ENCODE measurements around the gene XPNPEP1.

DNA sequence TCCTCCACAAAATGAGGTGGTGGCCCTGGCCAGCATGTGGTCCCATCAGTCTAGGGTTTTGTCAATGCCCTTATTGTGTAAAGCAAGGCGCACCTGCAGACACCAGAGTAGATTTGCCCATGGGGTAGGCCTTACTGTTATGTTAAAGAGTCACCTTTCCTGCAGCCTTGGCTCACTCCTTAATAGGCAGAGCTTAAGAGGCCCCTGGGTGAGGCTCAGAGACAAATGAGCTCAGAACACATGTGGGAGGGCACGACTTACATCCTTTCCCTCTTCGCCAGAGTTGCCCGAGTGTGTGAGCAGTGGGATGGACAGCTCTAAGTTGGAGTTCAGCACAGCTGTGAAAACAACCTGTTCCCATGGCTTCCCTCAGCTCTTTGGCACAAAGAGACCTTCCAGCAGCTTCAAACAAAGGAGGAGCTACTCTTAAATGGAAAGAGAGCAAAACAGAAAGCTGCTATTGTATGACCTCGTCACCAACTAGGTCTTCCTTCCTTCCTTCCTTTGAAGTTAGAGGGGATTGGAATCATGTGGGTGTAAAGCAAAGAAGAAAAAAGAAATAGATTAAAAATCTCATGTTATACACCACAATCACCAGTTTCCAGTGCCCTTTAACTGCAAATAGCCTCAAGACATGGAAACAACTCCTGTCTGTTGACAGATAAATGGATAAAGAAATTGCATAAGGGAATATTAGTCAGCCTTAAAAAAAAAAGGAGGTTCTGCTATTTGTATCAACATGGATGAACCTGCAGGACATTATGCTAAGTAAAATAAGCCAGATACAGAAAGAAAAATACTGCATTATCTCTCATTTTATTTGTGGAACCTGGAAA, 11.9 kb upstream of the XPNPEP1 start:
- TF ChIP-seq, protein P1, sequence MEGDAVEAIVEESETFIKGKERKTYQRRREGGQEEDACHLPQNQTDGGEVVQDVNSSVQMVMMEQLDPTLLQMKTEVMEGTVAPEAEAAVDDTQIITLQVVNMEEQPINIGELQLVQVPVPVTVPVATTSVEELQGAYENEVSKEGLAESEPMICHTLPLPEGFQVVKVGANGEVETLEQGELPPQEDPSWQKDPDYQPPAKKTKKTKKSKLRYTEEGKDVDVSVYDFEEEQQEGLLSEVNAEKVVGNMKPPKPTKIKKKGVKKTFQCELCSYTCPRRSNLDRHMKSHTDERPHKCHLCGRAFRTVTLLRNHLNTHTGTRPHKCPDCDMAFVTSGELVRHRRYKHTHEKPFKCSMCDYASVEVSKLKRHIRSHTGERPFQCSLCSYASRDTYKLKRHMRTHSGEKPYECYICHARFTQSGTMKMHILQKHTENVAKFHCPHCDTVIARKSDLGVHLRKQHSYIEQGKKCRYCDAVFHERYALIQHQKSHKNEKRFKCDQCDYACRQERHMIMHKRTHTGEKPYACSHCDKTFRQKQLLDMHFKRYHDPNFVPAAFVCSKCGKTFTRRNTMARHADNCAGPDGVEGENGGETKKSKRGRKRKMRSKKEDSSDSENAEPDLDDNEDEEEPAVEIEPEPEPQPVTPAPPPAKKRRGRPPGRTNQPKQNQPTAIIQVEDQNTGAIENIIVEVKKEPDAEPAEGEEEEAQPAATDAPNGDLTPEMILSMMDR (optimal IDR thresholded peaks at IDR 0.05 in 1 of 3, IDR thresholded peaks at IDR 0.05 in 1 of 3, conservative IDR thresholded peaks at IDR 0.05 in 1 of 3; ENCODE audit: extremely low read depth in 1 of 3, insufficient read depth in 2 of 3, low read length in 3 of 3), result no peak
- no peak for TF ChIP-seq EZH2 (IDR thresholded peaks at IDR 0.05; ENCODE audit: low read length)
